HEK293T (cell line): ENCODE data around the gene CRIM1.

Experiments used
- CTCF ChIA-PET: fragments of 350-600 bp; formaldehyde crosslinking; extraction: SDS; loops from one replicate; lab custom pipeline; 2021; ENCODE audit warnings: antibody characterized with exemption, inconsistent platforms; lab: Yijun Ruan, JAX
- POLR2A ChIA-PET: fragments of 350-600 bp; formaldehyde crosslinking; extraction: SDS; loops from one replicate; lab custom pipeline; 2020; ENCODE audit warnings: antibody characterized with exemption, inconsistent platforms; lab: Yijun Ruan, JAX
- DNase-seq: peaks from one replicate; pipeline ENCODE4 v3.0.0; 2012; ENCODE audit warnings: mixed read lengths; ENCODE audit errors: extremely low spot score
- ARNT ChIP-seq: fragments of 450-650 bp; IDR thresholded peaks from 2 replicates; pipeline ENCODE4 v1.6.1; 2017; ENCODE audit warnings: mild to moderate bottlenecking
- BHLHE40 ChIP-seq: fragments of 450-650 bp; IDR thresholded peaks from 2 replicates; pipeline ENCODE4 v1.6.1; 2016; ENCODE audit warnings: mild to moderate bottlenecking, moderate library complexity, borderline replicate concordance
- CTBP1 ChIP-seq: fragments of 450-650 bp; IDR thresholded peaks from 2 replicates; pipeline ENCODE4 v1.6.1; 2016; ENCODE audit warnings: borderline replicate concordance
- ELF4 ChIP-seq: fragments of 450-650 bp; IDR thresholded peaks from 2 replicates; pipeline ENCODE4 v1.6.1; 2017; ENCODE audit warnings: antibody characterized with exemption
- FOXA1 ChIP-seq: fragments of 450-650 bp; IDR thresholded peaks from 2 replicates; pipeline ENCODE4 v1.6.1; 2016; ENCODE audit warnings: mild to moderate bottlenecking
- FOXK2 ChIP-seq: fragments of 450-650 bp; IDR thresholded peaks from 2 replicates; pipeline ENCODE4 v1.6.1; 2016; ENCODE audit warnings: mild to moderate bottlenecking
- FOXM1 ChIP-seq: fragments of 450-650 bp; IDR thresholded peaks from 2 replicates; pipeline ENCODE4 v1.6.1; 2017; ENCODE audit warnings: mild to moderate bottlenecking, borderline replicate concordance
- HDGF ChIP-seq: fragments of 450-650 bp; IDR thresholded peaks from 2 replicates; pipeline ENCODE4 v1.6.1; 2017; ENCODE audit warnings: antibody characterized with exemption, borderline replicate concordance
- L3MBTL2 ChIP-seq: fragments of 450-650 bp; conservative IDR thresholded peaks from 2 replicates; pipeline ENCODE4 v1.6.1; 2016; ENCODE audit warnings: mild to moderate bottlenecking
- LEF1 ChIP-seq: fragments of 450-650 bp; IDR thresholded peaks from 2 replicates; pipeline ENCODE4 v1.6.1; 2017; ENCODE audit warnings: mild to moderate bottlenecking, borderline replicate concordance
- NFRKB ChIP-seq: fragments of 450-650 bp; IDR thresholded peaks from 2 replicates; pipeline ENCODE4 v1.6.1; 2016; ENCODE audit warnings: mild to moderate bottlenecking, moderate library complexity
- SP1 ChIP-seq: fragments of 450-650 bp; IDR thresholded peaks from 2 replicates; pipeline ENCODE4 v1.6.1; 2017
- SUZ12 ChIP-seq: fragments of 450-650 bp; IDR thresholded peaks from 2 replicates; pipeline ENCODE4 v1.6.1; 2016; ENCODE audit warnings: mild to moderate bottlenecking
- TARDBP ChIP-seq: fragments of 450-650 bp; IDR thresholded peaks from 2 replicates; pipeline ENCODE4 v1.6.1; 2016
- ZNF384 ChIP-seq: fragments of 450-650 bp; IDR thresholded peaks from 2 replicates; pipeline ENCODE4 v1.6.1; 2016
- TF ChIP-seq, protein P1 (sequence below): fragments of 450-650 bp; IDR thresholded peaks from 2 replicates; pipeline ENCODE4 v1.6.1; 2016

Gene CRIM1

GRCh38 chr2:36572719-36573059 lies 217.1 kb downstream of the CRIM1 start:
- DNase-seq: no peak
- no peak for TF ChIP-seq ELF4
- no peak for TF ChIP-seq BHLHE40
- TF ChIP-seq HDGF: no peak
- TF ChIP-seq ZNF384: no peak
- no peak for TF ChIP-seq LEF1
- TF ChIP-seq, protein P1, sequence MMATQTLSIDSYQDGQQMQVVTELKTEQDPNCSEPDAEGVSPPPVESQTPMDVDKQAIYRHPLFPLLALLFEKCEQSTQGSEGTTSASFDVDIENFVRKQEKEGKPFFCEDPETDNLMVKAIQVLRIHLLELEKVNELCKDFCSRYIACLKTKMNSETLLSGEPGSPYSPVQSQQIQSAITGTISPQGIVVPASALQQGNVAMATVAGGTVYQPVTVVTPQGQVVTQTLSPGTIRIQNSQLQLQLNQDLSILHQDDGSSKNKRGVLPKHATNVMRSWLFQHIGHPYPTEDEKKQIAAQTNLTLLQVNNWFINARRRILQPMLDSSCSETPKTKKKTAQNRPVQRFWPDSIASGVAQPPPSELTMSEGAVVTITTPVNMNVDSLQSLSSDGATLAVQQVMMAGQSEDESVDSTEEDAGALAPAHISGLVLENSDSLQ: 0 out of 2 replicates have a peak, but pooled peaks have one; percentile 5
- TF ChIP-seq FOXM1: no peak
- TF ChIP-seq L3MBTL2: no peak
- ChIA-PET POLR2A (no interaction called here), CTCF (no interaction called here)

DNA sequence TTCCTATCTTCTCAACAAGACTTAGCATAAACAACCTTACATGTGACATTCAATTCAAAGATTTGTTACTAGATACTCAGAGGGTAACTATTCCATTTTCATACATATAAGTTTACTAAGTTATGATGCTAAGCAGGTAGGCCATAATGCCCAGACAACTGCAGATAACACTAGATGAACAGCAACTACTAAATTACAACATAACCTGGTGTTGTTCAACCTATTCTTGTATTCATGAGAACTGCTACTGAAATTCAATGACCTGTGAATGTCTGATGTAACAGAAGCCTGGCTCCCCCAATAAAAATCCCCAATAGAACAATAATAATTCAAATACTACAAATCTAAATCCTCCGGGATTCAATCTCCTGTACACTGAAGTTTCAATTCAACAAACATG lies 217.6 kb downstream of the CRIM1 start:
- no peak for TF ChIP-seq FOXM1
- POLR2A ChIA-PET: no interaction called here
- DNase-seq: no peak
- CTCF ChIA-PET: no interaction called here

DNA sequence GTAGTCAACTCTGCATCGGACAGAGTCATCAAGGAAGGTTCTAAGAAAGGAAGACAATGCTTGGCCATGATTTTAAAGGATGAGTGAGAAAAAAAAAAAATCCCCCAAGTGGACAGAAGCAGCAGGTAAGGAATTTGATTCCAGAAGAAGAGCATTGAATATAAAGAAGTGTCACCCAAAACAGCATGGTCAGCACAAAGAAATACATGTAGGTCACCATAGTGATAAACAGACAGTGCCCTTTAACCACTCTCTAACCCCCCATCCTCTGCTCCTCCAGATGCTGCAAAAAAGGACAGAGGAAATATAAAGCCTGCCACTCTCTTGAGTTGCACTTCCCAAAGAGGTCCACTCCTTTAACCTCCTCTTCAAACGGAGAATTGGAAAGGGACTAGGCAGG lies 219.0 kb downstream of the CRIM1 start:
- no peak for TF ChIP-seq FOXK2
- TF ChIP-seq L3MBTL2: no peak
- TF ChIP-seq BHLHE40: no peak
- no peak for TF ChIP-seq FOXM1
- no peak for TF ChIP-seq SUZ12
- no peak for TF ChIP-seq NFRKB
- TF ChIP-seq LEF1: no peak
- TF ChIP-seq, protein P1: no peak
- no peak for TF ChIP-seq TARDBP
- no peak for TF ChIP-seq FOXA1
- no peak for TF ChIP-seq ARNT
- ChIA-PET POLR2A (no interaction called here), CTCF (no interaction called here)
- no peak for DNase-seq

DNA sequence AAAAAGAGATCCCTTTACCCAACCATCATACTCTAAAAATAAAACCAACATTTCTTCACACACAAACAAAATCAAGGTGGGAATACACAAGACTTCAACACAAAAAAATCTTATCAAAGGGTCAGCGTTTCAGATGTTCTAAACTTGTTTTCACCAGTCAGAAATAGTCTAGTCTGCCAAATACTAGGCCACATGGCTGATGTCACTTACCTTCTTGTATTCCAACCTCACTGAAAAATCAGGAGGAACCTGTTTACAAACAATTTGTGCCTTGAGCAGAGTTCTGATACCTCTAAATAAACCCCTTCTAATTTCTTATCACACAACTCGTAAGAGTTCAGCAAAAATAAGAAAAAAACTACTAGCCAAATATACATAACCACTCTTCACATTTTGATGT lies 222.3 kb downstream of the CRIM1 start:
- no peak for DNase-seq
- CTCF ChIA-PET: no interaction called here
- no peak for TF ChIP-seq FOXM1
- TF ChIP-seq L3MBTL2: no peak
- no peak for TF ChIP-seq ELF4
- no peak for TF ChIP-seq ZNF384
- TF ChIP-seq SP1: no peak
- no peak for TF ChIP-seq SUZ12
- TF ChIP-seq TARDBP: no peak
- TF ChIP-seq FOXK2: no peak
- no peak for TF ChIP-seq HDGF
- TF ChIP-seq BHLHE40: no peak
- TF ChIP-seq ARNT: no peak
- no peak for TF ChIP-seq FOXA1
- TF ChIP-seq LEF1: no peak
- no peak for TF ChIP-seq CTBP1
- no peak for TF ChIP-seq NFRKB
- TF ChIP-seq, protein P1: no peak
- POLR2A ChIA-PET: no interaction called here

- DNase-seq: no peak
- CTCF ChIA-PET: no interaction called here
- POLR2A ChIA-PET: interaction anchor here (0.7 kb wide), 1 partner anchor 19 kb away, joined by 3 read pairs; the partner anchor contains the start of gene FEZ2
- TF ChIP-seq ELF4 (no peak), SP1 (no peak), FOXM1 (no peak), ARNT (no peak), NFRKB (no peak), SUZ12 (no peak), HDGF (no peak), BHLHE40 (no peak), L3MBTL2 (no peak), ZNF384 (no peak), FOXA1 (no peak), CTBP1 (no peak), TARDBP (no peak), LEF1 (no peak), FOXK2 (no peak)
- TF ChIP-seq, protein P1: no peak
Observed at GRCh38 chr2:36578343-36579296, 223.0 kb downstream of the CRIM1 start.

- TF ChIP-seq CTBP1: no peak
- no peak for TF ChIP-seq ELF4
- TF ChIP-seq TARDBP: no peak
- TF ChIP-seq FOXK2: no peak
- TF ChIP-seq FOXA1: no peak
- TF ChIP-seq, protein P1: no peak
- no peak for TF ChIP-seq NFRKB
- TF ChIP-seq L3MBTL2: no peak
- no peak for TF ChIP-seq FOXM1
- TF ChIP-seq SUZ12: no peak
- TF ChIP-seq ZNF384: no peak
- TF ChIP-seq HDGF: no peak
- TF ChIP-seq BHLHE40: no peak
- TF ChIP-seq LEF1: no peak
- no peak for TF ChIP-seq ARNT
- no peak for DNase-seq
- ChIA-PET POLR2A (no interaction called here), CTCF (no interaction called here)
Observed at GRCh38 chr2:36579297-36579664, 223.7 kb downstream of the CRIM1 start.
